PC-3 (cell line): Measurements from ENCODE around the gene LYZL1.

Experiments used
- CTCF ChIP-seq: fragments of 300-600 bp; sonication (generic); conservative IDR thresholded peaks from 2 replicates; pipeline ENCODE4 v1.5.1; 2017; ENCODE audit warnings: antibody characterized with exemption, low read depth, mild to moderate bottlenecking, low read length
- EZH2phosphoT487 ChIP-seq: fragments of 300-600 bp; sonication (generic); IDR thresholded peaks from 2 replicates; pipeline ENCODE4 v1.6.1; 2018; ENCODE audit warnings: mild to moderate bottlenecking, antibody characterized with exemption, low read length, borderline replicate concordance

DNA sequence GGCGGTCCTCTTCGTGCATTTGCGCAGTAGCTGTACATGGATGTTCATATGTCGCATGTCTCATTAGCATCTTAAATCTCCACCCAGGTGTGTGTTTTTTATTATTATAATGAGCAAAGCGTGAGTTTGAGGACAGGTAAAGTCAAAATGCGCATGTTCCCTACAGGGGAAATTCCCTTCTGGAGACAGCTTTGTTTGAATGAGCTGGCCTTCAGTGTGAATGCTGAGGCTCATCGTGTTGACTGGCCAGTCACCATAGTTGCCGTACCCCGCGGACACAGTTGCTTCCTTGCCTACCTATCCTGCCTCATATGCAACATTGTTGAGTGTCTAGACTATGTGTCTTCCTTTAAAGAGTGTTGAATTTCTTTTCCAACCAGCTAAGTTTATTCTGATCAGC lies 13.6 kb downstream of the LYZL1 start:
- TF ChIP-seq EZH2phosphoT487 (no peak), CTCF (no peak)
